Left lobe of liver (tissue), 2 donors: Measurements from ENCODE around the gene WNT10A. TPM values are rescaled to one million over a fixed set of nuclear protein-coding genes. Genes with fewer than 3 reads are reported as not detected.

Source experiments
- ATAC-seq: fragments of 200-7000 bp; cut with Tn5 transposase; one replicate; pipeline ENCODE4 v1.9.1; 2020; ENCODE audit warnings: mild to moderate bottlenecking, moderate library complexity
- DNase-seq: peaks from one replicate; pipeline ENCODE4 v3.0.0-alpha.2; 2020; ENCODE audit warnings: low spot score
- total RNA-seq: library from RNA; stranded (reverse); gene quantifications from one replicate; pipeline ENCODE4 v1.2.1, GENCODE V29; 2021
- donor health status: DM: no; HTN: no; CAD: no; lungs with moderate emphysema.
- donor health status: DM: no; HTN: yes; CAD: no.

WNT10A gene
- total RNA-seq, 1 donor from 2014 or later, result not detected

DNA sequence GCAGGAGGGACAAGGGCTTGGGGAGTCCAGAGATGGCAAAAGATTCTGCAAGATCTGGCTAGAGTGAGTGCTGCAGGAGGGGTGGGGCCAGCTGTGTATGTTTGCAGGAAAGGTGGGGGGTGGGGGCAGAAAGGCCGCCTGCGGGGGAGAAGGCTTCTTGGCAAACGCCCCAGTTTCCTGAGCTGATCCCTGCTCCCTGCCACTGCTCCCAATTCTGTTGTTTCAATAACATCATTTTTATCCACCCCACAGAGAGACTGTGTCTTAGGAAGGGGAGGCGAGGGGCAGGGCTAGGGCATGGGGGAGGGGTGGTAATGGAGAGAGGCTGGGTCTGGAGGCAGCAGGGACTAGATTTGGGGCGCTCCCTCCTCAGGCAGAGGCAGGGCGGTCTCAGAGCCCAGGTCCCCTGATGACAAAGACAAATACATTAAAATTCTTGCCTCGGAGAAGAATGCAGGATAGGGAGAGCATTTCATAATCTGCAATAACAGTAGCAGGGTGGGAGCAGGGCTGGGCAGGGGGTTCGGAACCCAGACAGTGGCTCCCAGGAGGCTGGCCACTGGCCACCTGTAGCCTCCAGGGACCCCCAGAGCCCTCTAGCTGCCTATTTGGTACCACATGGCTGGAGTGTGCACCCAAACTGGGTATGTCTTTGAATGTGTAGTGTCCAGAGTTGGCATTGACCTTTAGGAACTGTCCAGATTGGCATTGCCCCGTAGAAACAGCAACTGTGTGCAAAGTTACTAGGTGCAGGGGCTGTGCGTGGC, 23.1 kb upstream of the WNT10A start:
- ATAC-seq, result no peak
- DNase-seq, result no peak

DNA sequence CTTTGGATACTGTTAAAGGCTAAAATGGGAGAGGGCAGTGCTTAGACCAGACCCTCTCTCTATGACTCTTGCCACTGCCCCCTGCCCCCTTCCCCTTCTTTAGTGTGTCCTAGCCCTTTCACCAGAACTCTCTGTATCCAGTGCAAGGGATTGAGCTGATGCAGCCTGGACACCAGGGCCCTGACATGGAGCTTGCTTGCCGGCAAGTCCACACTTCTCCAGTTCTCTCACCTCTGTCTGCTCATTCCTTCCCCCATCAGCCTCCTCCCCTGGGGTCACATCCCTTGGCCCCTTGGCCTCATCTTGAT, 22.6 kb upstream of the WNT10A start:
- ATAC-seq, result no peak
- no peak for DNase-seq

DNA sequence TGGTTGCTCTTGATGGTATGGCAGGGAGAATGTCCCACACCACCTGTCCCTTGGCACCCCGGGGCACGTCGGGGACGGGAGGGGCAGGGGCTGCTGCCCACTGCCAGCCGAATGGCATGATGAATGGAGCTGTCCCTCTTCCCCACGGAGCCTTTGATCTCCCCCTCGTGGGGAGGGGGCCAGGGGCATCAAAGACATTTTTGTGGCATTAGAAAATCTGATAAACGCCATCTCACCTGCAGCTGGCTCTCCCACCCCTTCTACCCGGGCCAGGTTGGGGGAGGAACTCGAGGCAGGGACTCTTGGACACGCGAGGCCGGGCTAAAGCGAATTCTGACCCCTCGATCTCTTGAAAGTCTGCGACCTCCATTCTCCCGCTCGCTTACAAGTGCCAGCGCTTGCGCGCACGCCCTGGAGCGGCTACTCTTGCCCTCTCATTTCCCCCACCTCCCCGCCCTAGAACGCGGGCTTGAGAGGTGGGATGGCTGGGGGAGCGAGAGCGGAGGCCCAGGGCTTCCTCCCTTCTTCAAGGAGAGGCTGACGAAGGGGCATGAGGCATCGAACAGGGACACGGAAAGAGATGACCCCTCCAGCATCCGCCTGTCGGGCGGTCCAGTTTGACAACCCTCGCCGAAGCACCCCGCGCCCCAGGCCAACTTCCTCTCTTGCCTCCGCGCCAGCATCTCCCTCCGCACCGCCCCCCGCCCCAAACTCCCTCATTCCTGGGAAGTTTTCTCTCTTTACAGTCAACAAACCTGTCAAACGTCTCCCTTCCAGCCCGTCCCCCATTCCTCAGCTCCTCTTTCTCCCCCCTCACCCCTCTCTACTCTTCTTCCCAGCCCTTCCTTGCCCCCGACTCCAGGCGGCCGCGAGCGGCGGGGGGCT, 21.7 kb upstream of the WNT10A start:
- DNase-seq (no peak), ATAC-seq (no peak)

DNA sequence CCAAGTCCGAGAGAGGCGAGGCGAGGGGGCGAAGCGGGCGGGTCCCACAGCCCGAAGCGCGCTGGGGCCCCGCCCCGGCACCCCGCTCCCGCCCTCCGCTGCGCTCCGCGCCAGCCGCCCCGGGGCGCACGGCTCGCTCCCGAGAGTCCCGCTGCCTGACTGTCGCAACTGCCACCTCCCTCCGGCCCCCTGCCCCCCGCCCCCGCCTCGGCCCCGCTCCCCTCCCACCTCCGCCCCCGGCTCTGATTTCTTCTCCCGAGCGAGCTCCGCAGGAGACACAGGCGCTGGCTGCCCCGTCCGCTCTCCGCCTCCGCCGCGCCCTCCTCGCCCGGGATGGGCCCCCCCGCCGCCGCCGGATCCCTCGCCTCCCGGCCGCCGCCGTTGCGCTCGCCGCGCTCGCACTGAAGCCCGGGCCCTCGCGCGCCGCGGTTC, 21.1 kb upstream of the WNT10A start, which contains the start of gene WNT6:
TSS of gene WNT6 (plus strand) at position 250 of the 432 bp plus-strand sequence. CDS start 233 bp downstream, outside the sequence.
- ATAC-seq (peak; percentile 23), DNase-seq (no peak)

DNA sequence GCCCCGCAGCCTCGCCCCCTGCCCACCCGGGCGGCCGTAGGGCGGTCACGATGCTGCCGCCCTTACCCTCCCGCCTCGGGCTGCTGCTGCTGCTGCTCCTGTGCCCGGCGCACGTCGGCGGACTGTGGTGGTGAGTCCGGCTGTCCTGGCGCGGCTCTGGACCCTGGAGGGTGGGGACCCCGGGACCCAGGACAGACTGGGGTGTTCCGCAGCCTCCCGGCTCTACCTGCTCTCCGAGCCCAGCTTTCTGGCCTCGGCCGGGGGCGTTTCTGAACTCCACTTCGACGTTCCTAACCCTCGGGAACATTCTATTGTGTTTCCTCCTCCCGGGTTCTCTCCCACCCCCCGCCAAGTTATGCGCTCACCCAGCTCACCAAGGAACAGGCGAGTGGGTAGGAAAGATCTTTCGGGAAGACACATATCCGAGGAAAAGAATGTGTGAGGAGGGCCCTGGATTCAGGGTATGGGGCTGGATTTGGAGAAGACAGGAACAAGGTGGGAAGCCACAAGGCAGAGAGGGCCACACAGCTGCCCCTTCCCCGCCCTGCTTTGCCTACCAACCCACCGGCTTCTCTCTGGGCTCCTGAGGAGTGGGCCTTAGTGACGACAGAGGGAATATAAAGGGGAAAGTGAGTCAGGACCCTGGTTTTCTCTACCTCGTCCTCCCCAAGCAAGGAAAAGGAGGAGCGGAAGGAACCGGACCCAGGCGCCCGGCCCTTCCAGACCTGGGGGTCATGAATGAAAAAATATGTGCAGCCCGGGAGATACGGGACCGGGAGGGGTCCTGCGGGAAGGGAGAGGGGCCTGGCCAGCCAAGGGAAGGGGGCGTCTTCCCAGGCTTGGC, 20.4 kb upstream of the WNT10A start:
- no peak for DNase-seq
- ATAC-seq, result no peak

DNA sequence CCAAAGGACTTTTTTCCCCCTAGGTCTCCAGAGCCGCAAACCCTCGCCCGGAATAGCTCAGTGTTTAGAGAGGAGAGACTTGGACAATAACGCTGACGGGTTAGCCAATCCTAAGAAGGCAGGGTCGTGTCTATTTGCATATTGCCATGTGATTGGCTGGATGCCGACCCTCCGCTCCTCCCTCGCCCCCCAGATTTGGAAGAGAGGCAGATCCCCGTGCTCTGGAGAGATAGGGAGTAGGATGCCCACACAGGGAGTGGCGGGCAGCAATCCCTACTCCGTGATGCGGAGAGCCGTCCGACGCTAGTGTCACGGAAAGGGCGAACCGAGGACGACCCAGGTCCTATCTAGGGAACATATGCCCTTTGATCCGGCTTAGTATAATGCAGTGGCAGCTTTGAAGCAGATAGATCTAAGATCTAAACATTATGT, 19.7 kb upstream of the WNT10A start:
- DNase-seq, result no peak
- peak; percentile 24 for ATAC-seq

DNA sequence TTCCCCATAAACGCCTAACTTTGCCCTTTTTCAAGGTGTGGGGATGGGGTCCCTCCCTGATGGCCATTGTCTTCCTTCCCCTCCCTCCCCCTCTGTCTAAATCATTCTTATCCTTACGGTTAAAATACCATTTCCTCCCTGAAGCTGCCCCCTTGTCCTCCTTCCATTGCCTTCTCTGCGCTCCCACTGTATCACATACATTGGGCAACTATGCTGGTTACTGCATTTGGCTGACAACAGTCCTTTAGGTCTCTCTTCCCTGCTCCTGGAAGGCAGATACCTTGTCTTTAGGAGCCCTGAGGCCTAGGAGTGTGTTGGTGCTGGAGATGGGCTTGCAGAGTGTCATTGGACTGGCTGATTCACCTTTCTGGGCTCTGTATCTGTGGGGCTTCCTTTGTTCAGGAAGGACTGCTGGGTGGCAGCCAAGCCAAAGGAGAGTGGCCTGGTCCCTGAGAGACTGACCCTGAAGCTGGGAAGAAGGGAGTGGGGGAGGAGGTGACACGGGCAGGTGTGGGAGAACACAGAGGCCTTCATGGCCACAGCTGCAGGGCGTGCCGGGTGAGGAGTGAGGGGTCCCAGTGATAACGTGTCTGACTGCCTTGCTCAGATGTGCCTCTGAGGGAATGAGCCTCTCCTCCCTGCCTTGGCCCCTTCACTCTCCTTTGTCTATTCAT, 18.9 kb upstream of the WNT10A start:
- DNase-seq (no peak), ATAC-seq (no peak)

DNA sequence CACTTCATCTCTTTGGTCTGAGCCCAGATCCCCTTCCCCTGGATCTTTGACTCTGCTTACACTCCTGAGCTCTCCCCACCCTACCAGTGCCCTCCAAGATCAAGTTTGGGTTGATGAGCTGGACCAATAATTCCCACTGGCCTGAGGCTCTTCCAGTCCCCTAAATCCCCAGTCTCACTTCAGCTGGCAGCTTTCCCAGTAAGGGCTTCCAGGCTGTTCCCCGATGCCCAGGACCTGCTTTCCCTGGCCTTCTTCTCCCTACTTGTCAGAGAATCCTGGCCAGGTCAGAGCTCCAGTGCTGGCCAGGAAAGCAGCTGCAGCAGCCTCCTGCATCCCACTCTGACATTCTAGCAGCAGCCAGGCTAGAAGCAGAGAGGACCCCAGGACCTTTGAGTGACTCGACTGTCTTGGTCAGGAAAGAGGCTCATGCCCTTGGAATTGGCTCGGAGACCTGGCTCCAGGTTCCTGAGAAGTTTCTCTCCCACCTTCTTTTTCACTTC, 17.6 kb upstream of the WNT10A start:
- ATAC-seq, result no peak
- no peak for DNase-seq

DNA sequence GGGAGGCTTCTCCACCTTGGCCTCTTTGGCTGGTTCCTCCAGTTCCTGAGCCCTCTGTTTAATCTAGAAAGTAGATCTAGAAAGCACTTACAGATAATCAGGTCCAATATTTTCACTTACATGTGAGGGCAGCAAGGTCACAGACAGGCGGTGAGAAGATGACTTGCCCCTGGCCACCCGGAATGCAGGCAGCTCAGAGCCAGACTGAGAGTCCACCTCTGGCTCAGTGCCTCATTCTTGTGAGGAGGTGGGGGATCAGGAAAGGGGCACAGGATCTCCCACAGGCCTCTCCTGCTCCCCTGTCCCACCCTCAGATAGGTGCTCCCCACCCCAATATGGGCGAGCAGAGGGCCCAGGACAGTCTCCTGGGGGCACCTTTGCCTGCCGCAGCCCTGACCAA, 15.3 kb upstream of the WNT10A start:
- no peak for DNase-seq
- ATAC-seq, result no peak

DNA sequence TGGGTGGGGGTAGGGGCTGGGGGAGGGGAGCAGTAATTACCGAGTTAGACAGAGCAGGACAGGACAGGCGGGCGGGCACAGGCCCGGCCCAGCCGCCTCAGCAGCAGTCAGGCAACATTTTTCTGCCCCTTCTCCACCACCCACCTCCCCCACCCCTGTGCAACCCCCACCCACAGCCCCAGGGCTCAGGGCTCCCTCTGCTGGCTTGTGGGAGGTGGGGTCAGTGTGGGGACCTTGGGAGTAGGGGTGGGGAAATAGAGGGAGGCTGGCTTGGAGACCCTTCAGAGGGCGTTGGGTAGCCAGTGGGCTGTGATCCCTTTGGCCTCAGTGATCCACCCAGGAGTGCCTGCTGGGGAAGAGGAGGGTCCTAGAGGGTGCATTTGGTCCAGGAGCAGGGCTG, 14.7 kb upstream of the WNT10A start:
- ATAC-seq (no peak), DNase-seq (no peak)

DNA sequence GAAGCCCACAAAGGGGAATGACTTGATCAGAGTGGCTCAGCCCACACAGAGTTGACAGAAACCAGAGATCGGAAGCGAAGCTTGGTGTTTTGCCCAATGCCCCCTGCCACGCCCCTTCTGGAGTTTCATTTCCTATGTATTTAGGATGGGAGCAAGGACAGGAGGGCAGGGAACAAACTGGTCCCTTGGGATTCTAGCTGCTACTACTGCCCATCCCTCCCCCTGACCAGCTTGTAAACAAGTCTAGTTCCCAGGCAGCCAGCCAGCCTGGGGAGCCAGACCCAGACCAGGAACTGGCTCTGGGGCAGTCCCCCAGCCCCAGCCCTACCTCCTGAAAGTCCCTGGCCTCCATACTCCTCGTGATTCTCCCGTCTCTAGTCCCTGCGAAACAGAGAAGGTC, 12.8 kb upstream of the WNT10A start:
- ATAC-seq (no peak), DNase-seq (no peak)

DNA sequence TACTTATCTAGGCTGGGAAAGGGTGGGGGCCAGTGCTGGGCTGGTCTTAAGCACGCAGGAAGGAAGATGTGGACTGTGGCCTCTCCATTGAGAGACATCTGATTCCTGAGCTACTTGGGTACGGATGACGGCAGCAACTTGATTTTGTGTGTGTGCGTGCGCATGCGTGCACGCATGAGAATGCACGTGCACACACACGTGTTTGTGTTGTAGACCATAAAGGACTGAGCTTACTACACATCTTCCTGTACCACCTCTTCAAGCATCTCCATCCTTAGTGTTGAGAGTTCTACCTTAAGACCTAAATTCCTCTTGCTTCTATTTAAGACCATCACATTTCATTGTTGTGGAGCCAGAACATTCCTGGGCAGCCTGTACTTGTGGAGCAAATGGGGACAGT, 11.6 kb upstream of the WNT10A start:
- DNase-seq (no peak), ATAC-seq (no peak)

DNA sequence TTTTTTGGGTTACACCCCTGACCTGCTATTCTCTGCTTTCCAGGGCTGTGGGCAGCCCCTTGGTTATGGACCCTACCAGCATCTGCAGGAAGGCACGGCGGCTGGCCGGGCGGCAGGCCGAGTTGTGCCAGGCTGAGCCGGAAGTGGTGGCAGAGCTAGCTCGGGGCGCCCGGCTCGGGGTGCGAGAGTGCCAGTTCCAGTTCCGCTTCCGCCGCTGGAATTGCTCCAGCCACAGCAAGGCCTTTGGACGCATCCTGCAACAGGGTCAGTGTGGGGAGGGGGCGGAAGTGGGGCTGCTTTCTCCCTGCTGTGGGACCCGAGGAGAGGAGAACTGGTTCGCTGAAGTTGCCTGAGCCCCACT, 9.7 kb upstream of the WNT10A start:
- ATAC-seq (no peak), DNase-seq (no peak)

DNA sequence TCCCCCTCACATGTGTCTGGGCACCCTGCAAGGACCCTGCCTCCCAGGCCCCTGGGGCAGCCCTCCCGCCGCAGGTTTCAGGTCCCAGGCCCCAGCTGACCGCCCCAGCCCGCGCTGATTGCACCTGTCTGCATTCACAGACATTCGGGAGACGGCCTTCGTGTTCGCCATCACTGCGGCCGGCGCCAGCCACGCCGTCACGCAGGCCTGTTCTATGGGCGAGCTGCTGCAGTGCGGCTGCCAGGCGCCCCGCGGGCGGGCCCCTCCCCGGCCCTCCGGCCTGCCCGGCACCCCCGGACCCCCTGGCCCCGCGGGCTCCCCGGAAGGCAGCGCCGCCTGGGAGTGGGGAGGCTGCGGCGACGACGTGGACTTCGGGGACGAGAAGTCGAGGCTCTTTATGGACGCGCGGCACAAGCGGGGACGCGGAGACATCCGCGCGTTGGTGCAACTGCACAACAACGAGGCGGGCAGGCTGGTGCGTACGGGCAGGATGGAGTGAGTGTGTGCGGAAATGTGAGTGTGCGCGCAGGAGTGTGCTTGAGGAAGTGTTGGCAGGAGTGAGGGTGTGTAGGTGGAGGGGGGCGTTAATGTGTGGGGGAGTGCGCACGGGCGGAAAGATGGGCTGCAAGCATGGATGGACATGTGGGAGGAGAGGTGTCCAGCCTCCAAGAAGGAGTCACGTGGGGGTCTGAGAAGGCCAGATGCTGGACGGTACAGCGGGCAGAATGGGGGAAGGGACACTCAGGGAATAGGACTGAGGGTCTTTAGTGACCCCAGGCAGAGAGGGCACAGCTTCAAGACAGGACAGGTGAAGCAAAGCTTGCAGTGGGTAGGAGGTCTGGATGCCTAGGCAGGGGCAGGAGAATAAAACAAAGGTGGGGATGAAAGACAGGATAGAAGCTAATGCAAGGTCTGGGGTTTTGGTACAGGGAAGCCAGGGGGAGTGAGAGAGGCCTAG, 9.0 kb upstream of the WNT10A start:
- DNase-seq (no peak), ATAC-seq (no peak)

DNA sequence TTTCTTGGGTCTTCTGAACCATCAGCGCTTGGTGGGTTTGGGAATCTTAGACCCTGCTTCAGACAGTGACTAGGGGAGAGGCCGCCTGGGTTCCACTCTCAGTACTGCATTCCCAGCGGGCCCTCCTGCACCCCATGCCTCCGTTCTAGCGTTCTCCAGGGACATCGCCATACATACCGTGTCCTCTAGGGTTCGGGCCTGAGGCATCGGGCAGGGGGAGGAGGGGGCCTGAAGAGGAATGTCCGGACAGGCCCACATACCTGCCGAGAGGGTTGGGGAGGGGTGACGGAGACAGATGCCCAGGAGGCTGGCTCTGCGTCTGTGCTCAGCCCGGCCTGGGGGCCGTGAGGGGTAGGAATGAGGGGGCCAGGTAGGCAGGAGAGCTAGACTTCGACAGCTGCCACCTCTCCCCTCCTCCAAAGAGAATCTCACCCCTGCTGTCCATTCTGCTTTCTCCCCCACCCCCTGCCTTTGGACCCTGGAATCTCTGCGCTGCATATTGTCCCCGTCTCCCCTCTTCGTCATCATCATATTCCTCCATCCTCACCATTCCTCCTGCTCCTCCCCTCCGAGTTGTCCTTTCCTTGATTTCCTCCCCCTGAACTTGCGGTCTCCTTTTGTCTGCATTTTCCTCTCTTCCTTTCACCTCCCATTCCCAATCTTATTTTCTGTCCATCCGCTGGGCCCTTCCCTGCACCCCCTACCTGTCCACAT, 7.8 kb upstream of the WNT10A start:
- ATAC-seq, result no peak
- DNase-seq, result no peak

DNA sequence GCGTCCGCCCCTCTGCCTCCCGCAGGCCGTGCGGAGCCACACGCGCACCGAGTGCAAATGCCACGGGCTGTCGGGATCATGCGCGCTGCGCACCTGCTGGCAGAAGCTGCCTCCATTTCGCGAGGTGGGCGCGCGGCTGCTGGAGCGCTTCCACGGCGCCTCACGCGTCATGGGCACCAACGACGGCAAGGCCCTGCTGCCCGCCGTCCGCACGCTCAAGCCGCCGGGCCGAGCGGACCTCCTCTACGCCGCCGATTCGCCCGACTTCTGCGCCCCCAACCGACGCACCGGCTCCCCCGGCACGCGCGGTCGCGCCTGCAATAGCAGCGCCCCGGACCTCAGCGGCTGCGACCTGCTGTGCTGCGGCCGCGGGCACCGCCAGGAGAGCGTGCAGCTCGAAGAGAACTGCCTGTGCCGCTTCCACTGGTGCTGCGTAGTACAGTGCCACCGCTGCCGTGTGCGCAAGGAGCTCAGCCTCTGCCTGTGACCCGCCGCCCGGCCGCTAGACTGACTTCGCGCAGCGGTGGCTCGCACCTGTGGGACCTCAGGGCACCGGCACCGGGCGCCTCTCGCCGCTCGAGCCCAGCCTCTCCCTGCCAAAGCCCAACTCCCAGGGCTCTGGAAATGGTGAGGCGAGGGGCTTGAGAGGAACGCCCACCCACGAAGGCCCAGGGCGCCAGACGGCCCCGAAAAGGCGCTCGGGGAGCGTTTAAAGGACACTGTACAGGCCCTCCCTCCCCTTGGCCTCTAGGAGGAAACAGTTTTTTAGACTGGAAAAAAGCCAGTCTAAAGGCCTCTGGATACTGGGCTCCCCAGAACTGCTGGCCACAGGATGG, 7.1 kb upstream of the WNT10A start:
- DNase-seq, result no peak
- ATAC-seq, result peak; percentile 35

DNA sequence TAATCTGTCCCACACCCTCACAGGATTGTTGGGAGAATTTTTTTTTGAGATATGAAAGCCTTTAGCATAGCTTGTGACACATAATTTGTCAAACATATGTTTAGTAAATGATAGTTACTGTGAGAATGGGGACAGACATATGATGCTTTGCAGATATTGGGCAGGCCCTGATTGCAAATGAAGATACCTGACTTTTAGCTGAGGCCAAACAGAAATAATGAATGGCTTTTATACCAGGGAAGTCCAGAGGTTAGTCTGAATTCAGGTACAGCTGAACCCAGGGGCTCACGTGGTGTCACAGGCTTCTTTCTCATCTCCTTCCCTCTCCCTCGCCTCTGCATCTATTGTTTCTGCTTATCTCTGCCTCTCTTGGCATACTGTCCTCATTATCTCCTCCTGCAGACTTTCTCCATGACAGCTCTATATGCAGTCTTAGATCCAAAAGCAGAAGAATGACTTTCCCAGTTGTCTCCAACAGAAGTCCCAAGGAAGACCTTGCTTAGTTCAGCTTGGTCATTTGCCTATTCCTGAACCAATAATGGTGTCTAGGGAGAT, 4.9 kb upstream of the WNT10A start:
- no peak for DNase-seq
- no peak for ATAC-seq
